Type B pancreatic cell (in vitro differentiated cells): Measurements from ENCODE around the gene MMEL1. TPM values are rescaled to one million over a fixed set of nuclear protein-coding genes. Genes with fewer than 3 reads are reported as not detected.
"Not testable (repeated sequence)": the region's sequence is repeated elsewhere in the genome, so short reads cannot be mapped to it uniquely, and the experiment has no call there.

ENCODE experiments used
- DNase-seq: peaks from one replicate; pipeline ENCODE4 v3.0.0; 2021; ENCODE audit warnings: mixed read lengths; ENCODE audit not compliant: unreplicated experiment; ENCODE audit errors: extremely low spot score
- H3K27ac Mint-ChIP-seq: 2 replicates; pipeline ENCODE4 v1.8.0; 2021; ENCODE audit warnings: mild to moderate bottlenecking, mixed read lengths
- H3K27me3 Mint-ChIP-seq: 2 replicates; pipeline ENCODE4 v1.8.0; 2021; ENCODE audit warnings: mixed read lengths
- H3K36me3 Mint-ChIP-seq: 2 replicates; pipeline ENCODE4 v1.8.0; 2021; ENCODE audit warnings: mixed read lengths
- H3K4me1 Mint-ChIP-seq: one replicate; pipeline ENCODE4 v1.8.0; 2021; ENCODE audit warnings: mixed read lengths; ENCODE audit not compliant: unreplicated experiment
- H3K4me3 Mint-ChIP-seq: 2 replicates; pipeline ENCODE4 v1.8.0; 2021; ENCODE audit warnings: mild to moderate bottlenecking, mixed read lengths
- H3K9me3 Mint-ChIP-seq: 2 replicates; pipeline ENCODE4 v1.8.0; 2021; ENCODE audit warnings: mixed read lengths
- total RNA-seq: library from RNA; stranded (reverse); gene quantifications from 2 replicates; pipeline ENCODE4 v1.2.1, GENCODE V29; 2021; ENCODE audit warnings: low replicate concordance
- TF ChIP-seq, protein P1 (sequence below): fragments of 200-600 bp; sonication (generic); conservative IDR thresholded peaks from 2 replicates; pipeline ENCODE4 v1.5.0; 2021; ENCODE audit warnings: antibody characterized with exemption, mild to moderate bottlenecking

MMEL1 gene
- total RNA-seq, 1 donor from 2014 or later: 1.1 TPM

- H3K36me3 Mint-ChIP-seq, H3K27me3 Mint-ChIP-seq, DNase-seq, H3K4me1 Mint-ChIP-seq, H3K4me3 Mint-ChIP-seq, H3K27ac Mint-ChIP-seq: not testable (repeated sequence)
- H3K9me3 Mint-ChIP-seq: peaks cover 14% of the 10 kb centered on the region
Measured at GRCh38 chr1:2652152-2652925, 19.5 kb upstream of the MMEL1 start.

DNA sequence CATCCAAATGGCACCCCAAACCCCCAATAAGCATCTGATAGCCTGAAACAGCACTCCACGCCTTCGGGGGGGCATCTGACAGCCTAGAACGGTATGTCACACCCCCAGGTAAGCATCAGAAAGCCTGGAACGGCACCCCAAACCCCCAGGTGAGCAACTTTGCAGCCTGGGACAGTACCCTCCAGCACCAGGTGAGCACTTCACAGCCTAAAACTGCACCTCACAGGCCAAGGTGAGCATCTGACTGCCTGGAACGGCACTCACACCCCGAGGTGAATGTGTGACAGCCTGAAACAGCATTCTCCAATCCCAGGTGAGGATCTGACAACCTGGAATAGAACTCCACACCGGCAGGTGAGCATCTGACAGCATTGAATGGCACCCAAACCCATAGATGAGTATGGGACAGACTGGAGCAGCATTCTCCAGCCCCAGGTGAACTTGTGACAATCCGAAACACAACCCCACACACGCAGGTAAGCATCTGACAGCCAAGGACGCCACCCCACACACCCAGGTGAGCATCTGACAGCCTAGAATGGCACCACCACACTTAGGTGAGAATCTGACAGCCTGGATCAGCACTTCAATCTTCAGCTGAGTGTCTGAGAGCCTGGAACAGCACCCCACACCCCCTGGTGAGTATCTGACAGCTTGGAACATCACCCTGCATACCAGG is 18.3 kb upstream of the MMEL1 start:
- no peak overlapping the region for H3K27ac Mint-ChIP-seq
- H3K4me1 Mint-ChIP-seq: no peaks in the 10 kb centered on the region
- TF ChIP-seq, protein P1, sequence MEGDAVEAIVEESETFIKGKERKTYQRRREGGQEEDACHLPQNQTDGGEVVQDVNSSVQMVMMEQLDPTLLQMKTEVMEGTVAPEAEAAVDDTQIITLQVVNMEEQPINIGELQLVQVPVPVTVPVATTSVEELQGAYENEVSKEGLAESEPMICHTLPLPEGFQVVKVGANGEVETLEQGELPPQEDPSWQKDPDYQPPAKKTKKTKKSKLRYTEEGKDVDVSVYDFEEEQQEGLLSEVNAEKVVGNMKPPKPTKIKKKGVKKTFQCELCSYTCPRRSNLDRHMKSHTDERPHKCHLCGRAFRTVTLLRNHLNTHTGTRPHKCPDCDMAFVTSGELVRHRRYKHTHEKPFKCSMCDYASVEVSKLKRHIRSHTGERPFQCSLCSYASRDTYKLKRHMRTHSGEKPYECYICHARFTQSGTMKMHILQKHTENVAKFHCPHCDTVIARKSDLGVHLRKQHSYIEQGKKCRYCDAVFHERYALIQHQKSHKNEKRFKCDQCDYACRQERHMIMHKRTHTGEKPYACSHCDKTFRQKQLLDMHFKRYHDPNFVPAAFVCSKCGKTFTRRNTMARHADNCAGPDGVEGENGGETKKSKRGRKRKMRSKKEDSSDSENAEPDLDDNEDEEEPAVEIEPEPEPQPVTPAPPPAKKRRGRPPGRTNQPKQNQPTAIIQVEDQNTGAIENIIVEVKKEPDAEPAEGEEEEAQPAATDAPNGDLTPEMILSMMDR: no peak
- peaks cover 18% of the 10 kb centered on the region for H3K9me3 Mint-ChIP-seq
- no peak for DNase-seq
- H3K4me3 Mint-ChIP-seq: no peak overlapping the region
- H3K27me3 Mint-ChIP-seq: no peaks in the 10 kb centered on the region
- no peaks in the 10 kb centered on the region for H3K36me3 Mint-ChIP-seq

- Mint-ChIP-seq H3K4me1 (no peaks in the 10 kb centered on the region), H3K9me3 (peaks cover 10% of the 10 kb centered on the region), H3K4me3 (no peak overlapping the region), H3K27me3 (no peaks in the 10 kb centered on the region), H3K27ac (no peak overlapping the region), H3K36me3 (no peaks in the 10 kb centered on the region)
- TF ChIP-seq, protein P1: no peak
- DNase-seq: no peak
Measured at GRCh38 chr1:2646837-2647236, 14.0 kb upstream of the MMEL1 start.

DNA sequence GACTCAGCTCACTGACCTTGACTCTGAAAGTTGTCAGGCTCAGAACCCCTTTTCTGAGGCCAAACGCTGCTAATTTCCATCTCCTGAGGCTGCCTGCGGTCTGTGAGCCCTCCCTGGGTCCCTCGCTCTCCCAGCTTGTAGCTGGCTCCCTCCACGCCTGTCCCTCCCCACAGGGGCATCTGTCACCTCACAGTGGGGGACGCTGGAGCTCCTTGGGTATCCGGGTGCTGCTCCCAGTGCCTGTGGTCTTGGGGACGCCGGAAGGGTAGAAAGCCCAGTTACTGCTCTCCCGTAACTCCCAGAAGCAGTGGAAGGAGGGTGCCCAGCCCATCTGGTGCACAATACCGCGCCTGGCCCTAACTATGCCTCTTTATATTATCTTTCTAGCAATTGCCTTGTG is 13.0 kb upstream of the MMEL1 start:
- TF ChIP-seq, protein P1: no peak
- peak overlapping the region; percentile 36 for H3K4me3 Mint-ChIP-seq
- no peaks in the 10 kb centered on the region for H3K27me3 Mint-ChIP-seq
- no peaks in the 10 kb centered on the region for H3K36me3 Mint-ChIP-seq
- H3K9me3 Mint-ChIP-seq: peaks cover 10% of the 10 kb centered on the region
- no peak for DNase-seq
- H3K4me1 Mint-ChIP-seq: no peaks in the 10 kb centered on the region
- no peak overlapping the region for H3K27ac Mint-ChIP-seq

GRCh38 chr1:2645143-2645542 is 12.3 kb upstream of the MMEL1 start:
- no peak for DNase-seq
- H3K4me3 Mint-ChIP-seq: no peak overlapping the region
- no peaks in the 10 kb centered on the region for H3K27me3 Mint-ChIP-seq
- H3K36me3 Mint-ChIP-seq: no peaks in the 10 kb centered on the region
- no peaks in the 10 kb centered on the region for H3K4me1 Mint-ChIP-seq
- peaks cover 10% of the 10 kb centered on the region for H3K9me3 Mint-ChIP-seq
- H3K27ac Mint-ChIP-seq: no peak overlapping the region
- TF ChIP-seq, protein P1: no peak

GRCh38 chr1:2644591-2645101 is 11.8 kb upstream of the MMEL1 start:
- peak overlapping the region; percentile 85 for H3K4me3 Mint-ChIP-seq

More at GRCh38 chr1:2644591-2645101, 11.8 kb upstream of the MMEL1 start:
- TF ChIP-seq, protein P1: no peak
- DNase-seq: no peak
- no peaks in the 10 kb centered on the region for H3K36me3 Mint-ChIP-seq
- H3K9me3 Mint-ChIP-seq: peaks cover 10% of the 10 kb centered on the region
- H3K27me3 Mint-ChIP-seq: no peaks in the 10 kb centered on the region
- H3K27ac Mint-ChIP-seq: no peak overlapping the region
- H3K4me1 Mint-ChIP-seq: no peaks in the 10 kb centered on the region
